Activated CD8-positive, alpha-beta memory T cell treated with anti-CD3 and anti-CD28 coated beads, Interleukin-2, amount 10 ng/mL, durations not matched to agents 7 days and 5 days (primary cell): Measurements from ENCODE around the gene NAP1L4. TPM values are rescaled to one million over a fixed set of nuclear protein-coding genes. Genes with fewer than 3 reads are reported as not detected.

Experiments
- ATAC-seq: fragments of 150-1000 bp; cut with Tn5 transposase; one replicate; pipeline ENCODE4 v1.10.0; 2021; ENCODE audit warnings: moderate library complexity
- CTCF ChIA-PET: fragments of 350-600 bp; sonication (Branson Sonifier 250); formaldehyde crosslinking; loops from one replicate; lab custom pipeline; 2021; ENCODE audit warnings: antibody characterized with exemption; lab: Charles Lee
- DNase-seq: peaks from one replicate; pipeline ENCODE4 v3.0.0-alpha.2; 2020
- H3K27ac Mint-ChIP-seq: one replicate; pipeline ENCODE4 v1.8.0; 2021; ENCODE audit warnings: mild to moderate bottlenecking, mixed read lengths
- H3K27me3 Mint-ChIP-seq: one replicate; pipeline ENCODE4 v1.8.0; 2021; ENCODE audit warnings: mixed read lengths
- H3K36me3 Mint-ChIP-seq: one replicate; pipeline ENCODE4 v1.8.0; 2021; ENCODE audit warnings: mild to moderate bottlenecking, mixed read lengths
- H3K4me1 Mint-ChIP-seq: one replicate; pipeline ENCODE4 v1.8.0; 2021; ENCODE audit warnings: mixed read lengths
- H3K4me3 Mint-ChIP-seq: one replicate; pipeline ENCODE4 v1.8.0; 2021; ENCODE audit warnings: mild to moderate bottlenecking, moderate library complexity, mixed read lengths
- H3K9me3 Mint-ChIP-seq: one replicate; pipeline ENCODE4 v1.8.0; 2022; ENCODE audit warnings: low read depth, mixed read lengths
- total RNA-seq, 2 experiments: library from RNA; stranded (reverse); gene quantifications; one replicate each; pipeline ENCODE4 v1.2.3, GENCODE V29; 2021

Gene NAP1L4
- total RNA-seq, 2 experiments from 2014 or later, result 347 to 389 TPM

DNA sequence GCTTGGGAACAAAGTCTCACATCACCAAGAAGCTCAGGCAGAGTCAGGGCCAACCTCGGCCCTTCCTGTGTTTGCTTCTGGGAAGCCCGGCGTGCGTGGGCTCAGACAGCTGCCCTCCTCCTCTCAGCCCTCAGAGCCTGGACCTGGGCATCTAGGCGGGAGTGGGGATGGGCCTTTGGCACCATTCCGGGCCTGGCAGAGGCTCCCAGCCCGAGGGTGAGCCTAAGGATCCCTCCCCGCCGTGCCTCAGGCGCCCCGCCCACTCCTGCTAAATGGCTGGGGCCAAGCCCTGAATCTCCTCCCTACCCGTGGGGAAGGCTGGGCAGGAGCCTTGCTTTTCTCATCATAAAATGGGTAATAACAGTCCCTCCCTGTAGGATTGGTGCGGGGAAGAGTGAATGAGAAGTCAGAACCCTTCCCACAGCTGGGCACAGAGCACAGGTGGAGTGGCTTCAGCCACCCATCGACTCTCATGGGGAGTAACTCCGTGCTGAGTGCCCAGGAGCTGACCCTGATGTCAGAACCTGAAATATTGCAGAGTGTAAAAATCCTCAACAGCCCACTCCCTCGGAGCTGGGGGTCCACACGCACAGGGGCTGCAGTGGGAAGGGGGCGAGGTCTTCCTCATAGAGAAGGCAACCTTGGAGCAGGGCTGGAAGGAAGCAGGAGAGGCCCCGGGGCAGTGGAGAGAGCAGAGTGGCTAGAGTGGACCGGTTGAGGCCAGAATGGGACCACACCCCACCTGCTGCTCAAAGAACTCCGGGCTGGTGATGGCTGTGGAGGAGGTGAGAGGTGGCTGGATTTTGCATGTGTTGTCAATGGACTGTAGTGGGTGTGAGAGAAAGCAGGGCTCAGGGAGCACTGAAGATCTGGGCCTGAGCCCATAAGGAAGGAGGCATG lies 87.7 kb downstream of the NAP1L4 start:
- no peak overlapping the region for H3K4me3 Mint-ChIP-seq
- H3K27me3 Mint-ChIP-seq, result peaks cover 3% of the 10 kb centered on the region
- H3K9me3 Mint-ChIP-seq, result no peaks in the 10 kb centered on the region
- ATAC-seq (no peak), DNase-seq (no peak)
- H3K4me1 Mint-ChIP-seq, result peaks cover 17% of the 10 kb centered on the region
- CTCF ChIA-PET, result interaction anchor here (3.4 to 6.1 kb wide), 3 partner anchors 14 to 372 kb away, joined by 20 to 85 read pairs (median 22); partner anchors contain the start of genes CDKN1C and PHLDA2
- H3K36me3 Mint-ChIP-seq, result peaks cover 7% of the 10 kb centered on the region
- H3K27ac Mint-ChIP-seq, result no peak overlapping the region

GRCh38 chr11:2903672-2904011 lies 88.5 kb downstream of the NAP1L4 start:
- H3K4me3 Mint-ChIP-seq, result peak overlapping the region; percentile 51
- DNase-seq (no peak), ATAC-seq (no peak)
- CTCF ChIA-PET, result interaction anchor here (1.2 to 6.1 kb wide), 4 partner anchors 14 to 371 kb away, joined by 3 to 85 read pairs (median 21); partner anchors contain the start of genes CDKN1C and PHLDA2
- H3K36me3 Mint-ChIP-seq, result peaks cover 7% of the 10 kb centered on the region
- peak overlapping the region; percentile 19 for H3K27ac Mint-ChIP-seq
- peaks cover 24% of the 10 kb centered on the region for H3K4me1 Mint-ChIP-seq
- H3K9me3 Mint-ChIP-seq, result no peaks in the 10 kb centered on the region
- H3K27me3 Mint-ChIP-seq, result peaks cover 3% of the 10 kb centered on the region

DNA sequence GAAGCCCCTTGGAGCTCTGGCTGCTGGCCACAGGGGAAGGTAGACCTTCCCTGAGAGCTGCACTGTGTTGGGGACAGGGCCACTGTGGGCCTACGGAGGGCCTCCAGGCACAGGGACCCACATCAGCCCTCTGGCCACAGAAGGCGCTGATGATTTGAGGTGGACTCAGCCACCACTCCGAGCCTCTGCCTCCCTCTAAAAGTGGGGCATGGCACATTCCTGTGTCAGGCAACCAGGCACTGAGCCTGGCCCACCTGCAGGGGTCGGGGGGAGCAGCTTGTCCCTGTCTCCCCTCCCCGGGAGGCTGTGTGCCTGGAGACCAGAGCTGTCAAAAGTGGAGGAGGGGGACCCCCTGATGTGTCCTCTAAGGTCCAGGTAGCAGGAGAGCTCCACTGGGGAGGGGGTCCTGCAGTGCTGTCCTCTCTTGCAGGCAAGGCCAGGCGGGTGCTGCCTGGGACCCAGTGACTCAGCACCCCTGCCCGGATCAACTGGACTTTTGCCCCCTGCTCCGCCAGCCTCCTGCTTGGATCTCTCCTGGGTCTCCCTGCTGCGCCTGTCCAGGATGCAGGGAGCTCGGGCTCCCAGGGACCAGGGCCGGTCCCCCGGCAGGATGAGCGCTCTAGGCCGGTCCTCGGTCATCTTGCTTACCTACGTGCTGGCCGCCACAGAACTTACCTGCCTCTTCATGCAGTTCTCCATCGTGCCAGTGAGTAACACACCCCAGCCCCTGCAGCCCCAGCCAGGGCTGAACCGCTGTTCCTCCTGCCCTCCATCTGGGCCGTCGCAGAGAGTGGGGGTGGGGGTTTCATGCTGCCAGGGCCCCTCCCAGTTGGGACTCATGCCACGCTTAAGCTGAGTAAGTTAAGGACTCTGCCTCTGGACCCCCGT lies 89.1 kb downstream of the NAP1L4 start:
- ATAC-seq (peak; percentile 0), DNase-seq (no peak)
- no peaks in the 10 kb centered on the region for H3K9me3 Mint-ChIP-seq
- peak overlapping the region; percentile 68 for H3K4me3 Mint-ChIP-seq
- H3K4me1 Mint-ChIP-seq, result peaks cover 31% of the 10 kb centered on the region
- peaks cover 7% of the 10 kb centered on the region for H3K36me3 Mint-ChIP-seq
- H3K27me3 Mint-ChIP-seq, result peaks cover 3% of the 10 kb centered on the region
- CTCF ChIA-PET, result interaction anchor here (0.7 to 6.1 kb wide), 8 partner anchors 13 to 371 kb away, joined by 3 to 85 read pairs (median 4); partner anchors contain the start of genes CDKN1C and PHLDA2
- peak overlapping the region; percentile 72 for H3K27ac Mint-ChIP-seq

GRCh38 chr11:2901854-2902783 lies 90.0 kb downstream of the NAP1L4 start:
- DNase-seq, result peak; percentile 99
- peak overlapping the region; percentile 68 for H3K4me3 Mint-ChIP-seq
- peaks cover 36% of the 10 kb centered on the region for H3K4me1 Mint-ChIP-seq
- no peaks in the 10 kb centered on the region for H3K9me3 Mint-ChIP-seq
- CTCF ChIA-PET, result interaction anchor here (0.7 to 6.1 kb wide), 7 partner anchors 12 to 370 kb away, joined by 3 to 85 read pairs (median 5); partner anchors contain the start of genes CDKN1C and PHLDA2
- peaks cover 3% of the 10 kb centered on the region for H3K27me3 Mint-ChIP-seq
- ATAC-seq, result peak; percentile 96
- peak overlapping the region; percentile 72 for H3K27ac Mint-ChIP-seq
- H3K36me3 Mint-ChIP-seq, result peaks cover 7% of the 10 kb centered on the region

DNA sequence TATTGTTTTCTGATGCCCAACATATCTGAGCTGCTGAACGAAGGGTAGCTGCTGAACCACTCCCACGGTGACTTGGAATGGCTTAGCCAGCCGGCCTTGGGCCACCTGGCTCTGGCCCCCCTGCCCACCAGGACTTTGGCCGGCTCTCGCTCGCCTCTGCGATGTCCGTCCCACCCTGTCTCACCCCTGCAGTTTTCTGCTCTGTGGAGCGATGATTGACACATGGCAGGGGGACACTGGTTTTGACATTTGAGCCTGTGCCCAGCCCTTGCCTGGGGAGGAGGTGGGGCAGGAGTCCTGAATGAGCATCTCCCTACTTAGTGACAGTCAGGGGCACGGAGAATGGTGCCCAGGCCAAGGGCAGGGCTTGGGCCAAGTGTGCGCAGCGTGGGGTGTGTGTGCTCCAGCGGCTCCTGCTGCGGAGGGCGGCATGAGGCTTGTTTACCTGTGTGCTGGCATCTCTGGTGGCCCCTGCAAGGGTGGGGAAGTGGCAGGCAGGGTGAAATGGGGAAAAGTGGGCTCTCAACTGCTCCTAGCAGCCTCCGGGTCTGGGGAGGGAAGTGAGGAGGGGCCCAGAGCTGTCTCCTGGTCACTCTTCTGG lies 90.8 kb downstream of the NAP1L4 start:
- CTCF ChIA-PET, result interaction anchor here (3.4 to 6.1 kb wide), 3 partner anchors 11 to 369 kb away, joined by 20 to 85 read pairs (median 22); partner anchors contain the start of genes CDKN1C and PHLDA2
- Mint-ChIP-seq H3K27ac (peak overlapping the region; percentile 32), H3K9me3 (no peaks in the 10 kb centered on the region), H3K4me3 (no peak overlapping the region), H3K4me1 (peaks cover 36% of the 10 kb centered on the region), H3K36me3 (peaks cover 7% of the 10 kb centered on the region), H3K27me3 (peaks cover 3% of the 10 kb centered on the region)
- DNase-seq (no peak), ATAC-seq (no peak)

DNA sequence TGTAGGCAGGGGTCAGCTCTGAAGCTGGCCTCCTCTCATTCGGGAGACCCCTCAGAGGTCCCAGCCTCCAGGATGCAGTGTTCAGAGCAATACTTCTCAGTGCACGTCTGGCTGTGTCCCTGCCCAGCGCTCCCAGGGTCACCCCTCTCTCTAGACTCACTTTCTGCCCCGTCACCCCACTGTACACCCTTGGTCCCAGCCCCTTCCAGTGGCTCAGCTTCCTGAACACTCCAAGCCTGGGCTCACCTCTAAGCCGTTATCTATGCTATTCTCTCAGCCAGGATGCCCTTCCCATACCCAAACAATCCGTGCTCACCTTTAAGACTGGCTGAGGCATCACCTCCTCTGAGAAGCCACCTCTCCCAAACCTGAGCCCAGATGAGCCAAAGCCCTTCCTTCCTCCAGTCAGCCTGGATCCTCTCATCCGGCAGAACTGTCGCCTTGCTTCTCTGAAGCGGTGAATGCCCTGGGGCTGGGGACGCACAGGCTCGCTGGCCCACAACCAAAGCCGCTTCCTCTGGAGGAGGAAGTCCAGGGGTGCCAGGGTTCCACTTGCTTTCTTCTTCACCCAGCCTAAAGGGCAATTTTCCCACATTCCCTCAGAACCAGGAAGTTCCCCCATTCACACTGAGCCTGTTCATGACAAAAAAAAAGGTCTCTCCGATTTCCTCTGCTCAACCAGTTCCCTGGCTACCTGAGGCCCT lies 92.9 kb downstream of the NAP1L4 start:
- peaks cover 3% of the 10 kb centered on the region for H3K27me3 Mint-ChIP-seq
- H3K27ac Mint-ChIP-seq, result peak overlapping the region; percentile 93
- no peak overlapping the region for H3K4me3 Mint-ChIP-seq
- no peaks in the 10 kb centered on the region for H3K9me3 Mint-ChIP-seq
- ATAC-seq (no peak), DNase-seq (no peak)
- H3K4me1 Mint-ChIP-seq, result peaks cover 36% of the 10 kb centered on the region
- H3K36me3 Mint-ChIP-seq, result no peaks in the 10 kb centered on the region
- CTCF ChIA-PET, result interaction anchor here (1.1 to 1.9 kb wide), 6 partner anchors 11 to 366 kb away, joined by 3 to 14 read pairs (median 5); partner anchors contain the start of gene CDKN1C

DNA sequence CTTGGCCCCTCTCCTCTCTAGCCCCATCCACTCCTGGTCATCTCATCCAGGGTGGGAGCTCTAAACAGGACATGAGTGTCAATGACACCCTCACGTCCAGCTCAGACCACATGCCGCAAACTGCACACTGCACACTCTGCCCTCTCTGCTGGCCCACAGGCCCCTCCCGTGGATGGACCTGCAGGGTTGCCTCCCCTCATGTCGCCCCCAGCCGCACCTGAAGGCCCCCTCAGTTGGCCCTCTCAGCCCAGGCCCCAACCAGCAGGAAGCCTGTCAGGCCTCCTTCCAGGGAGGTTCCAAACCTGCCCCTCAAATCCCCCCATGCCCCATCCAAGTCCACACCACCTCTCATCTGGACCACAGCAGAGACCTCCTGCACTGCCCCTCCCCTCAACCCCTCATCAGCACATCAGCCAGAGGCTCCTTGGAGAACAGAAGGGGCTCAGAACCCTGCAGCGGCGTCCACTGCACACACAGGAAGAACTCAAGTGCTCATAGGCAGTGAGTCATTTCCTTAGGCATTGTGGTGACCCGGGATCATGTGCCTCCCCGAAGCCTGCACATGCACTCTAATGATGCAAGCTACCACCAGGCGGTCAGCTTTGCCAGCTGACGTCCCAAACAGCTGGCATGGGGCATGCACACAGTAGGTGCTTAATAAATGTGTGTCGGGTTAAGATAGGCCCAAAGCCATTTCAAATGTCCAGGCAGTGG lies 93.6 kb downstream of the NAP1L4 start:
- Mint-ChIP-seq H3K36me3 (no peaks in the 10 kb centered on the region), H3K27me3 (peaks cover 3% of the 10 kb centered on the region), H3K9me3 (no peaks in the 10 kb centered on the region), H3K4me3 (peak overlapping the region; percentile 63), H3K4me1 (peaks cover 32% of the 10 kb centered on the region), H3K27ac (peak overlapping the region; percentile 93)
- peak; percentile 89 for DNase-seq
- CTCF ChIA-PET, result interaction anchor here (1.1 to 1.9 kb wide), 6 partner anchors 10 to 366 kb away, joined by 3 to 14 read pairs (median 5); partner anchors contain the start of gene CDKN1C
- ATAC-seq, result peak; percentile 68

GRCh38 chr11:2897048-2897447 lies 95.1 kb downstream of the NAP1L4 start:
- Mint-ChIP-seq H3K9me3 (no peaks in the 10 kb centered on the region), H3K27me3 (peaks cover 3% of the 10 kb centered on the region), H3K36me3 (no peaks in the 10 kb centered on the region), H3K4me1 (peaks cover 39% of the 10 kb centered on the region), H3K4me3 (no peak overlapping the region), H3K27ac (no peak overlapping the region)
- CTCF ChIA-PET, result interaction anchor here (0.8 kb wide), 1 partner anchor 364 kb away, joined by 3 read pairs; no protein-coding TSS in a partner anchor
- DNase-seq, result no peak
- ATAC-seq, result no peak

DNA sequence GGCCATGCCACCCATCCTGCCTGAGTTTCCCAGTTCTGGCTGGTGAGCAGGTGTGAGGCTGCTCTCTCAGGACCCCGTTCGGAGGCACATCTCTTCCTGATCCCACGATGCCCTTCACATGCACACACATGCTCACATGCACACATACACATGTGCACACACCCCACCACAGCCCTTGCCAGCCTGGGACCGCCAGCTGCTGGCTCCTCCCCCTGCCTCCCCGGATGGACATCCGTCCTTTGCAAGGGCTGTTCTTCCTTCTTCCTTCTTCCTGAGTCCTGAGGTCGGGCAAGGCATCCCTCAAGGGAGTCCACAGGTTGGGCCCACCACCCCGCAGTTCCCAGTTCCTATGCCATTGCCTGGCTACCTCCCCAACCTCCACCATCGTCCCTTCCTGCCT lies 96.1 kb downstream of the NAP1L4 start:
- CTCF ChIA-PET, result interaction anchor here (0.7 to 13.8 kb wide), 5 partner anchors 33 to 475 kb away, joined by 3 to 471 read pairs (median 3); partner anchors contain the start of gene PHLDA2
- ATAC-seq (no peak), DNase-seq (no peak)
- peaks cover 46% of the 10 kb centered on the region for H3K4me1 Mint-ChIP-seq
- no peaks in the 10 kb centered on the region for H3K36me3 Mint-ChIP-seq
- H3K27ac Mint-ChIP-seq, result no peak overlapping the region
- H3K27me3 Mint-ChIP-seq, result peaks cover 3% of the 10 kb centered on the region
- no peaks in the 10 kb centered on the region for H3K9me3 Mint-ChIP-seq
- H3K4me3 Mint-ChIP-seq, result no peak overlapping the region
